H9 (cell line): ENCODE results near the gene RAB11FIP4. TPM values are rescaled to one million over a fixed set of nuclear protein-coding genes. Genes with fewer than 3 reads are reported as not detected.

ENCODE experiments used
- DNase-seq: peaks from one replicate; pipeline ENCODE4 v3.0.0-alpha.2; 2017
- H2AFZ ChIP-seq: one replicate; pipeline ENCODE4 v1.6.1; 2013; ENCODE audit warnings: mild to moderate bottlenecking, low read length, control low read depth, moderate library complexity
- H2AK5ac ChIP-seq: 2 replicates; pipeline ENCODE4 v1.6.1; 2013; ENCODE audit warnings: low read length, control low read depth, mixed read lengths; ENCODE audit not compliant: insufficient read length
- H2BK120ac ChIP-seq: one replicate; pipeline ENCODE4 v1.6.1; 2013; ENCODE audit warnings: low read depth, mild to moderate bottlenecking, low read length, control low read depth, inconsistent platforms; ENCODE audit not compliant: poor library complexity, severe bottlenecking
- H2BK12ac ChIP-seq: 2 replicates; pipeline ENCODE4 v1.6.1; 2013; ENCODE audit warnings: low read length, control low read depth, mixed read lengths, low read depth; ENCODE audit not compliant: insufficient read length
- H2BK15ac ChIP-seq: 2 replicates; pipeline ENCODE4 v1.6.1; 2013; ENCODE audit warnings: low read depth, low read length, control low read depth
- H2BK20ac ChIP-seq: one replicate; pipeline ENCODE4 v1.6.1; 2013; ENCODE audit warnings: low read depth, mild to moderate bottlenecking, low read length, control low read depth, inconsistent platforms; ENCODE audit not compliant: poor library complexity, severe bottlenecking
- H2BK5ac ChIP-seq: 2 replicates; pipeline ENCODE4 v1.6.1; 2013; ENCODE audit warnings: low read length, control low read depth, mixed read lengths; ENCODE audit not compliant: insufficient read length
- H3K14ac ChIP-seq: 2 replicates; pipeline ENCODE4 v1.6.1; 2013; ENCODE audit warnings: low read length, control low read depth; ENCODE audit not compliant: insufficient read depth
- H3K18ac ChIP-seq: 2 replicates; pipeline ENCODE4 v1.6.1; 2013; ENCODE audit warnings: low read depth, mild to moderate bottlenecking, mixed read lengths, low read length, control low read depth; ENCODE audit not compliant: insufficient read length
- H3K23ac ChIP-seq: 2 replicates; pipeline ENCODE4 v1.6.1; 2013; ENCODE audit warnings: low read length, control low read depth, mixed read lengths, low read depth; ENCODE audit not compliant: insufficient read length
- H3K23me2 ChIP-seq: 2 replicates; pipeline ENCODE4 v1.6.1; 2013; ENCODE audit warnings: low read depth, mild to moderate bottlenecking, mixed read lengths, low read length, control low read depth; ENCODE audit not compliant: insufficient read length, poor library complexity, severe bottlenecking
- H3K27ac ChIP-seq: 2 replicates; pipeline ENCODE4 v1.5.1; 2013; ENCODE audit warnings: low read length, control low read depth, mixed read lengths, low read depth; ENCODE audit not compliant: insufficient read length
- H3K27me3 ChIP-seq: 2 replicates; pipeline ENCODE4 v1.6.1; 2013; ENCODE audit warnings: low read length, control low read depth, inconsistent platforms; ENCODE audit not compliant: insufficient read depth
- H3K4ac ChIP-seq: 2 replicates; pipeline ENCODE4 v1.6.1; 2013; ENCODE audit warnings: low read depth, mild to moderate bottlenecking, control low read depth, inconsistent platforms, low read length, moderate library complexity
- H3K4me1 ChIP-seq: 2 replicates; pipeline ENCODE4 v1.6.1; 2013; ENCODE audit warnings: low read length, control low read depth, inconsistent platforms; ENCODE audit not compliant: insufficient read depth
- H3K4me2 ChIP-seq: 2 replicates; pipeline ENCODE4 v1.6.1; 2013; ENCODE audit warnings: low read length, control low read depth, mixed read lengths; ENCODE audit not compliant: insufficient read length, insufficient read depth
- H3K56ac ChIP-seq: 2 replicates; pipeline ENCODE4 v1.6.1; 2013; ENCODE audit warnings: low read depth, mild to moderate bottlenecking, mixed read lengths, low read length, control low read depth; ENCODE audit not compliant: insufficient read length
- H3K79me1 ChIP-seq: 2 replicates; pipeline ENCODE4 v1.6.1; 2013; ENCODE audit warnings: low read depth, mild to moderate bottlenecking, moderate library complexity, low read length, control low read depth, inconsistent platforms; ENCODE audit not compliant: insufficient read depth, poor library complexity, severe bottlenecking
- H3K79me2 ChIP-seq: 2 replicates; pipeline ENCODE4 v1.6.1; 2013; ENCODE audit warnings: low read length, control low read depth, inconsistent platforms; ENCODE audit not compliant: insufficient read depth
- H3K9ac ChIP-seq: 2 replicates; pipeline ENCODE4 v1.6.1; 2013; ENCODE audit warnings: low read length, control low read depth, mixed read lengths; ENCODE audit not compliant: insufficient read length; ENCODE audit errors: extremely low read depth
- H3K9me3 ChIP-seq: one replicate; pipeline ENCODE4 v1.6.1; 2013; ENCODE audit warnings: low read depth, low read length, inconsistent platforms; ENCODE audit not compliant: control insufficient read depth
- H3T11ph ChIP-seq: one replicate; pipeline ENCODE4 v1.6.1; 2013; ENCODE audit warnings: mild to moderate bottlenecking, low read length, control low read depth, inconsistent platforms
- H4K20me1 ChIP-seq: one replicate; pipeline ENCODE4 v1.6.1; 2013; ENCODE audit not compliant: control insufficient read depth, insufficient read length, insufficient read depth
- H4K5ac ChIP-seq: 2 replicates; pipeline ENCODE4 v1.6.1; 2013; ENCODE audit warnings: low read depth, mild to moderate bottlenecking, mixed read lengths, low read length, control low read depth; ENCODE audit not compliant: insufficient read length
- H4K8ac ChIP-seq: replicated peaks from 2 replicates; pipeline ENCODE4 v1.6.1; 2013; ENCODE audit warnings: low read length, control low read depth, mixed read lengths, low read depth; ENCODE audit not compliant: insufficient read length
- H4K91ac ChIP-seq: 2 replicates; pipeline ENCODE4 v1.6.1; 2013; ENCODE audit warnings: low read depth, mild to moderate bottlenecking, moderate library complexity, mixed read lengths, low read length, control low read depth; ENCODE audit not compliant: insufficient read length
- H3K27ac Mint-ChIP-seq, 3 experiments: 2 replicates in 2 of 3; 3 replicates in 1 of 3; pipeline ENCODE4 v1.8.0; 2020 to 2021; ENCODE audit warnings: mixed read lengths in 3 of 3, mild to moderate bottlenecking in 1 of 3, moderate library complexity in 1 of 3
- H3K27me3 Mint-ChIP-seq: 2 replicates; pipeline ENCODE4 v1.8.0; 2021; ENCODE audit warnings: low read depth, mild to moderate bottlenecking, moderate library complexity, mixed read lengths
- H3K36me3 Mint-ChIP-seq, 3 experiments: 2 replicates in 2 of 3; 3 replicates in 1 of 3; pipeline ENCODE4 v1.8.0; 2020 to 2021; ENCODE audit warnings: low read depth in 3 of 3, mixed read lengths in 3 of 3; ENCODE audit not compliant: insufficient read depth in 1 of 3
- H3K4me1 Mint-ChIP-seq, 2 experiments: 2 replicates each; pipeline ENCODE4 v1.8.0; 2020; ENCODE audit warnings: mixed read lengths in 2 of 2
- H3K4me3 Mint-ChIP-seq, 2 experiments: 2 replicates in 1 of 2; 3 replicates in 1 of 2; pipeline ENCODE4 v1.8.0; 2020 to 2021; ENCODE audit warnings: mild to moderate bottlenecking in 2 of 2, mixed read lengths in 2 of 2, moderate library complexity in 1 of 2
- H3K9me3 Mint-ChIP-seq, 2 experiments: 2 replicates in 1 of 2; 3 replicates in 1 of 2; pipeline ENCODE4 v1.8.0; 2020; ENCODE audit warnings: mild to moderate bottlenecking in 2 of 2, mixed read lengths in 2 of 2, moderate library complexity in 1 of 2
- CTCF ChIP-seq: fragments of 200-600 bp; sonication (generic); conservative IDR thresholded peaks from 3 replicates; pipeline ENCODE4 v1.8.0; 2021; ENCODE audit warnings: antibody characterized with exemption, mild to moderate bottlenecking
- WGBS: extraction: QIAGEN DNeasy Blood & Tissue Kit; methylation state at CpG from one replicate; pipeline ENCODE4 v1.1.7; 2013; ENCODE audit warnings: missing lambda C conversion rate, low lambda C conversion rate, mixed read lengths; ENCODE audit not compliant: insufficient read length; ENCODE audit errors: extremely low coverage; 5-methylcytosine and 5-hydroxymethylcytosine counted together
- total RNA-seq: library from RNA; stranded (reverse); gene quantifications from 2 replicates; pipeline ENCODE4 v1.2.1, GENCODE V29; 2021

RAB11FIP4 gene
- total RNA-seq, 1 experiment from 2014 or later: 25.7 TPM

- no peak overlapping the region for H3K14ac ChIP-seq
- no peak overlapping the region for H3K18ac ChIP-seq
- no peaks in the 10 kb centered on the region; a peak in 1 of 7 replicates for H3K36me3 Mint-ChIP-seq
- no peak for TF ChIP-seq CTCF
- no peaks in the 10 kb centered on the region for H3K9me3 ChIP-seq
- H3K23ac ChIP-seq: no peak overlapping the region
- H3K27me3 Mint-ChIP-seq: peaks cover 6% of the 10 kb centered on the region
- no peak for DNase-seq
- WGBS: no CpG with 5 or more reads among the region's 6 CpGs
- no peaks in the 10 kb centered on the region for H3K9me3 Mint-ChIP-seq
- H2BK20ac ChIP-seq: no peak overlapping the region
- no peaks in the 10 kb centered on the region for H3K27me3 ChIP-seq
- no peaks in the 10 kb centered on the region; the same call in 1 of the 2 replicates for H3K79me2 ChIP-seq
- H3T11ph ChIP-seq: no peak overlapping the region
- no peak overlapping the region for H2BK12ac ChIP-seq
- no peak overlapping the region for H4K91ac ChIP-seq
- no peak overlapping the region for H2AK5ac ChIP-seq
- no peak overlapping the region for H2BK5ac ChIP-seq
- no peak overlapping the region for H2BK120ac ChIP-seq
- H3K4me2 ChIP-seq: no peak overlapping the region
- H3K27ac ChIP-seq: no peak overlapping the region
- no peaks in the 10 kb centered on the region for H3K23me2 ChIP-seq
- no peak overlapping the region for H3K9ac ChIP-seq
- H4K5ac ChIP-seq: no peak overlapping the region
- no peak overlapping the region for H3K56ac ChIP-seq
- H4K8ac ChIP-seq: no peak overlapping the region
- H2AFZ ChIP-seq: no peak overlapping the region
- no peak overlapping the region for H3K4me3 Mint-ChIP-seq
- no peaks in the 10 kb centered on the region for H3K79me1 ChIP-seq
- H3K4me1 Mint-ChIP-seq: peaks cover 17 to 27% of the 10 kb centered on the region in 2 experiments
- H3K27ac Mint-ChIP-seq: no peak overlapping the region
- H3K4me1 ChIP-seq: no peaks in the 10 kb centered on the region; the same call in 1 of the 2 replicates
- H3K4ac ChIP-seq: no peak overlapping the region
- no peak overlapping the region for H2BK15ac ChIP-seq
- no peaks in the 10 kb centered on the region for H4K20me1 ChIP-seq
Measured at GRCh38 chr17:31566992-31567373, 175.5 kb downstream of the RAB11FIP4 start.
